SK-N-MC (cell line): ENCODE measurements around the gene PCDHA2.
"Not testable (repeated sequence)": the region's sequence is repeated elsewhere in the genome, so short reads cannot be mapped to it uniquely, and the experiment has no call there.

ENCODE experiments used
- DNase-seq: peaks from one replicate; pipeline ENCODE4 v3.0.0-alpha.2; 2011; ENCODE audit warnings: low read depth, low spot score
- H3K27ac ChIP-seq: fragments of 200-600 bp; sonication (generic); 2 replicates; pipeline ENCODE4 v1.5.1; 2016; ENCODE audit warnings: mixed run types
- H3K36me3 ChIP-seq: fragments of 200-600 bp; sonication (generic); 2 replicates; pipeline ENCODE4 v1.6.1; 2017; ENCODE audit warnings: antibody characterized with exemption, low read length, mixed read lengths; ENCODE audit not compliant: insufficient read depth
- H3K4me3 ChIP-seq: fragments of 200-600 bp; sonication (generic); 2 replicates; pipeline ENCODE4 v1.5.1; 2016
- H3K9ac ChIP-seq: fragments of 200-600 bp; sonication (generic); 2 replicates; pipeline ENCODE4 v1.8.0; 2017; ENCODE audit warnings: mixed run types, mixed read lengths; ENCODE audit not compliant: insufficient read length
- H3K9me3 ChIP-seq: fragments of 200-600 bp; sonication (generic); 2 replicates; pipeline ENCODE4 v1.6.1; 2017; ENCODE audit warnings: low read depth, mild to moderate bottlenecking, antibody characterized with exemption, low read length, moderate library complexity, mixed read lengths
- EZH2 ChIP-seq: fragments of 200-600 bp; sonication (generic); IDR thresholded peaks from one replicate; pipeline ENCODE4 v1.6.1; 2017; ENCODE audit warnings: antibody characterized with exemption
- FOXP2 ChIP-seq: optimal IDR thresholded peaks from 2 replicates; pipeline ENCODE3; 2011; ENCODE audit warnings: mild to moderate bottlenecking, moderate library complexity; ENCODE audit not compliant: insufficient read depth; ENCODE audit errors: extremely low read length, control extremely low read depth
- POLR2AphosphoS5 ChIP-seq: IDR thresholded peaks from 2 replicates; pipeline ENCODE4 v1.6.1; 2012; ENCODE audit warnings: mild to moderate bottlenecking, low read depth, low read length, borderline replicate concordance

The PCDHA2 gene

GRCh38 chr5:140827704-140828361 lies 33.2 kb downstream of the PCDHA2 start, which contains the start of gene PCDHA6:
Gene PCDHA6 (plus strand): TSS chr5:140827960. CDS start chr5:140828092, 132 bp downstream.
- no peaks in the 10 kb centered on the region; the same call in 1 of the 2 replicates for H3K9me3 ChIP-seq
- H3K9ac ChIP-seq = no peak within 1 kb of the TSS
- H3K36me3 ChIP-seq = no peaks in the 10 kb centered on the region
- no peak for DNase-seq
- TF ChIP-seq EZH2 = no peak
- TF ChIP-seq FOXP2 = no peak
- no peak for TF ChIP-seq POLR2AphosphoS5
- no peak within 1 kb of the TSS for H3K27ac ChIP-seq
- no peak within 1 kb of the TSS for H3K4me3 ChIP-seq

GRCh38 chr5:140828362-140828737 lies 33.7 kb downstream of the PCDHA2 start:
- Histone ChIP-seq H3K9ac (no peak overlapping the region), H3K9me3 (no peaks in the 10 kb centered on the region; the same call in 1 of the 2 replicates), H3K27ac (no peak overlapping the region), H3K4me3 (no peak overlapping the region), H3K36me3 (no peaks in the 10 kb centered on the region)
- TF ChIP-seq EZH2 = no peak
- no peak for TF ChIP-seq POLR2AphosphoS5
- no peak for TF ChIP-seq FOXP2
- no peak for DNase-seq

GRCh38 chr5:140829511-140830501 lies 35.2 kb downstream of the PCDHA2 start:
- H3K27ac ChIP-seq, H3K9me3 ChIP-seq, H3K9ac ChIP-seq, H3K4me3 ChIP-seq, DNase-seq, H3K36me3 ChIP-seq: not testable (repeated sequence)

- no peak for TF ChIP-seq EZH2
- TF ChIP-seq POLR2AphosphoS5 = no peak
- TF ChIP-seq FOXP2 = no peak
- H3K9me3 ChIP-seq = no peaks in the 10 kb centered on the region
- H3K36me3 ChIP-seq = no peaks in the 10 kb centered on the region
- H3K4me3 ChIP-seq = no peak within 1 kb of the TSS
- DNase-seq = no peak
- H3K9ac ChIP-seq = no peak within 1 kb of the TSS
- H3K27ac ChIP-seq = no peak within 1 kb of the TSS
Observed at GRCh38 chr5:140833993-140834392, 39.3 kb downstream of the PCDHA2 start, which contains the start of gene PCDHA7. Gene PCDHA7 (plus strand): TSS chr5:140834269. CDS start chr5:140834384, 115 bp downstream.

- not testable (repeated sequence) for H3K27ac ChIP-seq, H3K9me3 ChIP-seq, DNase-seq, H3K9ac ChIP-seq, H3K4me3 ChIP-seq, H3K36me3 ChIP-seq
Observed at GRCh38 chr5:140834439-140835008, 39.9 kb downstream of the PCDHA2 start.

- no peak overlapping the region for H3K9ac ChIP-seq
- TF ChIP-seq POLR2AphosphoS5 (no peak), EZH2 (no peak), FOXP2 (no peak)
- H3K9me3 ChIP-seq = no peaks in the 10 kb centered on the region
- no peaks in the 10 kb centered on the region for H3K36me3 ChIP-seq
- H3K4me3 ChIP-seq = no peak overlapping the region
- no peak for DNase-seq
- H3K27ac ChIP-seq = no peak overlapping the region
Observed at GRCh38 chr5:140835622-140836510, 41.2 kb downstream of the PCDHA2 start.

GRCh38 chr5:140840978-140841962 lies 46.6 kb downstream of the PCDHA2 start, which contains the start of gene PCDHA8:
Gene PCDHA8 (plus strand): TSS chr5:140841187. CDS start chr5:140841322, 135 bp downstream.
- no peak for DNase-seq
- H3K36me3 ChIP-seq = no peaks in the 10 kb centered on the region
- no peak within 1 kb of the TSS for H3K4me3 ChIP-seq
- no peak within 1 kb of the TSS for H3K9ac ChIP-seq
- no peaks in the 10 kb centered on the region for H3K9me3 ChIP-seq
- H3K27ac ChIP-seq = no peak within 1 kb of the TSS
- TF ChIP-seq EZH2 (no peak), FOXP2 (no peak), POLR2AphosphoS5 (no peak)
